Caco-2 (cell line): ENCODE results near the gene THBD. TPM values are rescaled to one million over a fixed set of nuclear protein-coding genes. Genes with fewer than 3 reads are reported as not detected.

ENCODE experiments used
- BruUV-seq: library from RNA; stranded (reverse); fragments of 400-500 nt; replicated peaks from 2 replicates; lab custom pipeline; 2021; lab: Mats Ljungman, UMichigan
- CTCF ChIA-PET: fragments of 300-600 bp; sonication (Branson Sonifier 250); formaldehyde crosslinking; loops from one replicate; lab custom pipeline; 2022; ENCODE audit warnings: antibody characterized with exemption; lab: Charles Lee
- POLR2A ChIA-PET: fragments of 300-600 bp; sonication (Branson Sonifier 250); formaldehyde crosslinking; loops from one replicate; lab custom pipeline; 2022; ENCODE audit warnings: antibody characterized with exemption; lab: Charles Lee
- DNase-seq, 2 experiments: peaks; one replicate each; pipeline versions ENCODE4 v3.0.0 to v3.0.0-alpha.2; 2020 to 2022
- H3K27me3 ChIP-seq: replicated peaks from 2 replicates; pipeline ENCODE4 v1.6.0; 2011; ENCODE audit warnings: low read length; ENCODE audit not compliant: control insufficient read depth, insufficient read depth
- H3K36me3 ChIP-seq: 2 replicates; pipeline ENCODE4 v1.5.1; 2011; ENCODE audit warnings: low read length; ENCODE audit not compliant: control insufficient read depth, insufficient read depth
- H3K4me1 ChIP-seq: fragments of 250-450 bp; sonication (Bioruptor Pico); 2 replicates; pipeline ENCODE4 v1.5.1; 2020; ENCODE audit warnings: mild to moderate bottlenecking
- H3K4me3 ChIP-seq: 2 replicates; pipeline ENCODE4 v1.5.1; 2011; ENCODE audit warnings: low read depth, mild to moderate bottlenecking, control low read depth, low read length
- H3K9me3 ChIP-seq: fragments of 250-450 bp; sonication (Bioruptor Pico); 2 replicates; pipeline ENCODE4 v1.5.1; 2020; ENCODE audit warnings: mild to moderate bottlenecking, moderate library complexity
- H3K27ac Mint-ChIP-seq: one replicate; pipeline ENCODE4 v1.8.0; 2022; ENCODE audit warnings: mixed read lengths; ENCODE audit not compliant: unreplicated experiment
- H3K27me3 Mint-ChIP-seq: one replicate; pipeline ENCODE4 v1.8.0; 2022; ENCODE audit warnings: mixed read lengths; ENCODE audit not compliant: insufficient read depth, unreplicated experiment
- H3K36me3 Mint-ChIP-seq: one replicate; pipeline ENCODE4 v1.8.0; 2022; ENCODE audit warnings: mild to moderate bottlenecking, mixed read lengths; ENCODE audit not compliant: insufficient read depth, unreplicated experiment
- H3K4me1 Mint-ChIP-seq: one replicate; pipeline ENCODE4 v1.8.0; 2022; ENCODE audit warnings: low read depth, mixed read lengths; ENCODE audit not compliant: unreplicated experiment
- H3K4me3 Mint-ChIP-seq: one replicate; pipeline ENCODE4 v1.8.0; 2022; ENCODE audit warnings: mild to moderate bottlenecking, moderate library complexity, mixed read lengths; ENCODE audit not compliant: unreplicated experiment
- H3K9me3 Mint-ChIP-seq: one replicate; pipeline ENCODE4 v1.8.0; 2022; ENCODE audit warnings: mixed read lengths; ENCODE audit not compliant: unreplicated experiment
- intact Hi-C: fragments of 100-400 bp; cut with micrococcal nuclease; formaldehyde crosslinking; loops from one replicate; pipeline ENCODE4 v1.10.0; 2022; ENCODE audit not compliant: unreplicated experiment
- total RNA-seq: library from RNA; stranded (reverse); gene quantifications from 2 replicates; pipeline ENCODE4 v1.2.3, GENCODE V29; 2022
- TF ChIP-seq, protein P1 (sequence below), 2 experiments: fragments of 200-600 bp in 1 of 2; IDR thresholded peaks; 1 replicate in 1 of 2; 2 replicates in 1 of 2; pipeline versions ENCODE4 v1.5.1 to v1.8.0; 2011 to 2022; ENCODE audit warnings: antibody characterized with exemption in 1 of 2, control low read depth in 1 of 2, inconsistent platforms in 1 of 2, low read depth in 1 of 2, low read length in 1 of 2, mild to moderate bottlenecking in 1 of 2, moderate library complexity in 1 of 2; ENCODE audit not compliant: insufficient read depth in 1 of 2, severe bottlenecking in 1 of 2, unreplicated experiment in 1 of 2

THBD gene
- total RNA-seq, 1 experiment from 2014 or later: 0.77 TPM

DNA sequence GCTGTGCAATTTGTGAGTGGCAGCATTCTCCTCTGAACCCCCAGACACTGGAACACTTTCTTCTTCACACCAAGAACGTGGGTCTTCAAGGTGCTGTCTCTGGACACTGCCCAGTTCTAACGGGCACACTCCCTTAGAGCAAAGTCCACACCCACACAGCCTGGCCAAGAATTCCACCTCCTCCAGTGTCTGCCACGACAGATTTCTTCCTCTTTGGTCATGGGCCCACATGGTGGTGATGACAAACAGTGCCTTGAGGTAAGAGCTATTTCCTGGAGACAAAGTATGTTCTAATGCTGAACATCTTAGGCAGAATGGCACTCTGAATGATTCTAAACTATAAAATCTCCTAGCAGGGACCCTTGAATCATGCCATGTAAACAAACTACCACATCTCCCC, 39.8 kb downstream of the THBD start:
- no peak for DNase-seq
- no peaks in the 10 kb centered on the region for H3K27me3 ChIP-seq
- H3K9me3 Mint-ChIP-seq: no peaks in the 10 kb centered on the region
- intact Hi-C loops: no loop called here
- POLR2A ChIA-PET: interaction anchor here (0.5 kb wide), 1 partner anchor 13 kb away, joined by 6 read pairs; no protein-coding TSS in a partner anchor
- CTCF ChIA-PET: no interaction called here
- H3K36me3 Mint-ChIP-seq: no peaks in the 10 kb centered on the region
- TF ChIP-seq, protein P1, sequence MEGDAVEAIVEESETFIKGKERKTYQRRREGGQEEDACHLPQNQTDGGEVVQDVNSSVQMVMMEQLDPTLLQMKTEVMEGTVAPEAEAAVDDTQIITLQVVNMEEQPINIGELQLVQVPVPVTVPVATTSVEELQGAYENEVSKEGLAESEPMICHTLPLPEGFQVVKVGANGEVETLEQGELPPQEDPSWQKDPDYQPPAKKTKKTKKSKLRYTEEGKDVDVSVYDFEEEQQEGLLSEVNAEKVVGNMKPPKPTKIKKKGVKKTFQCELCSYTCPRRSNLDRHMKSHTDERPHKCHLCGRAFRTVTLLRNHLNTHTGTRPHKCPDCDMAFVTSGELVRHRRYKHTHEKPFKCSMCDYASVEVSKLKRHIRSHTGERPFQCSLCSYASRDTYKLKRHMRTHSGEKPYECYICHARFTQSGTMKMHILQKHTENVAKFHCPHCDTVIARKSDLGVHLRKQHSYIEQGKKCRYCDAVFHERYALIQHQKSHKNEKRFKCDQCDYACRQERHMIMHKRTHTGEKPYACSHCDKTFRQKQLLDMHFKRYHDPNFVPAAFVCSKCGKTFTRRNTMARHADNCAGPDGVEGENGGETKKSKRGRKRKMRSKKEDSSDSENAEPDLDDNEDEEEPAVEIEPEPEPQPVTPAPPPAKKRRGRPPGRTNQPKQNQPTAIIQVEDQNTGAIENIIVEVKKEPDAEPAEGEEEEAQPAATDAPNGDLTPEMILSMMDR (IDR thresholded peaks at IDR 0.05; ENCODE audit: insufficient read depth in 1 of 2, low read depth in 1 of 2, low read length in 1 of 2, severe bottlenecking in 1 of 2, unreplicated experiment in 1 of 2): no peak
- no peak overlapping the region for H3K4me3 ChIP-seq
- no peak overlapping the region for H3K4me3 Mint-ChIP-seq
- no peaks in the 10 kb centered on the region; the same call in 1 of the 2 replicates for H3K4me1 ChIP-seq
- no peaks in the 10 kb centered on the region for H3K36me3 ChIP-seq
- H3K4me1 Mint-ChIP-seq: peaks cover 7% of the 10 kb centered on the region
- no peaks in the 10 kb centered on the region for H3K27me3 Mint-ChIP-seq
- no peaks in the 10 kb centered on the region for H3K9me3 ChIP-seq
- no TSS peak for BruUV-seq
- H3K27ac Mint-ChIP-seq: no peak overlapping the region

DNA sequence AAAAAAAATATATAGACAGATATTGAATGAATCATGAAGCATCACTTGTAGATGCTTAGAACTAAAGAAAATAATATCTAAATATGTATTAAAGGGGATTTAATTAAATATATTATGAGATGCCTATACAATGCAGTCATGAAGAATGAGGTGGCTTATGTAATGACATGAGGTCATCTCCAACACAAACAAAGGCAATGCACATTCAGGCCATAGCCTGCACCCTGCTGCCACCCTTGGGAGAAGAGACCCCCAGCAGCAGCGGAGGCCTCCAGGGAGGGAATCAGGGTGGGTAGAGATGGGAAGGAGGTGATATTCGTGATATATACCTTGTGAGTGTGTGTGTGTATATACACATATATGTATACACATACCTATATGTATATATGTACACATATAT, 40.8 kb downstream of the THBD start:
- H3K36me3 ChIP-seq: no peaks in the 10 kb centered on the region
- no peaks in the 10 kb centered on the region for H3K36me3 Mint-ChIP-seq
- no peak overlapping the region for H3K4me3 ChIP-seq
- POLR2A ChIA-PET: no interaction called here
- no peak for DNase-seq
- no peaks in the 10 kb centered on the region for H3K27me3 ChIP-seq
- TF ChIP-seq, protein P1 (IDR thresholded peaks at IDR 0.05; ENCODE audit: insufficient read depth in 1 of 2, low read depth in 1 of 2, low read length in 1 of 2, severe bottlenecking in 1 of 2, unreplicated experiment in 1 of 2): no peak
- intact Hi-C loops: no loop called here
- H3K4me3 Mint-ChIP-seq: no peak overlapping the region
- H3K9me3 Mint-ChIP-seq: no peaks in the 10 kb centered on the region
- no peaks in the 10 kb centered on the region for H3K9me3 ChIP-seq
- H3K27me3 Mint-ChIP-seq: no peaks in the 10 kb centered on the region
- peaks cover 7% of the 10 kb centered on the region for H3K4me1 Mint-ChIP-seq
- no peaks in the 10 kb centered on the region; the same call in 1 of the 2 replicates for H3K4me1 ChIP-seq
- no peak overlapping the region for H3K27ac Mint-ChIP-seq
- BruUV-seq: no TSS peak
- CTCF ChIA-PET: no interaction called here

DNA sequence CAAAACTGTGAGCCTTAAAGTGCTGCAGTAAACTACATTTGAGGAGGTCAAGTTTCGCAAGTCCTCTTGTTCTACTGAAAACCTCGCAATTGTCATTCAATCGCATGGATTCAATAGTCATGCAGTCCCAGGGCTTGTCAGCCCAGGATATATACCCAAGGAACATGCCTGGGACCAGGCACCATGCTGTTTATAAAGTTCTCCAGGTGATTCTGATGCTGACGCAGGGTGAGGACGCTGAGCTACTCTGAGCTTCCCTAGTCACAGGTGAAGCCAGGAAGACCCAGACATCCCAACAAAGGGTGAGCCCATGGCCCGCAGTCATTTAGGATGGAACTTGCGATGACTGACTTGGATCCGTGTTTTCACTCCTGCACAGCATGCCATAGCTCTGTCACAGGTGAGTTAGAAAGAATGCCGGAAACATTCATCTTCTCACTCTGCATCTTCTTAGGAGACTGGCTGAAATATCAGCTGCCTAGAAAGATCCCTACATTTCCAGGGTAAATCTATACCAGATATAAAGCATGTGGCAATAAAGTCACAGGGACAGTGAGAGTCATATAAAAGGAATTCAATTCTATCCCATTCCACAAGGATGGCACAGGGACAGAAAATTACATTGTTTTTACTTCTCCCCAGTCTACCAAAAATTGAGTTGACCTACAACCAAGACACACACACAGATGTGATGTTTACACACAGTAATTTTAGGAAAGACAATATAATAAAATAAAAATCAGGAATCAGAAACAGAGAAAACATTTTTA, 41.4 kb downstream of the THBD start:
- Histone ChIP-seq H3K36me3 (no peaks in the 10 kb centered on the region), H3K4me1 (no peaks in the 10 kb centered on the region; the same call in 1 of the 2 replicates), H3K27me3 (no peaks in the 10 kb centered on the region), H3K9me3 (no peaks in the 10 kb centered on the region), H3K4me3 (no peak overlapping the region)
- no peaks in the 10 kb centered on the region for H3K27me3 Mint-ChIP-seq
- H3K36me3 Mint-ChIP-seq: no peaks in the 10 kb centered on the region
- intact Hi-C loops: no loop called here
- ChIA-PET CTCF (no interaction called here), POLR2A (no interaction called here)
- H3K4me3 Mint-ChIP-seq: no peak overlapping the region
- no peak for DNase-seq
- H3K9me3 Mint-ChIP-seq: no peaks in the 10 kb centered on the region
- TF ChIP-seq, protein P1 (IDR thresholded peaks at IDR 0.05; ENCODE audit: insufficient read depth in 1 of 2, low read depth in 1 of 2, low read length in 1 of 2, severe bottlenecking in 1 of 2, unreplicated experiment in 1 of 2): no peak
- no TSS peak for BruUV-seq
- peaks cover 7% of the 10 kb centered on the region for H3K4me1 Mint-ChIP-seq
- no peak overlapping the region for H3K27ac Mint-ChIP-seq
